KG1 (cell line): ENCODE measurements around the gene GPX3.

ENCODE experiments used
- DNase-seq: peaks from one replicate; lab custom pipeline; 2025; lab: John Stamatoyannopoulos, UW

Gene GPX3

DNA sequence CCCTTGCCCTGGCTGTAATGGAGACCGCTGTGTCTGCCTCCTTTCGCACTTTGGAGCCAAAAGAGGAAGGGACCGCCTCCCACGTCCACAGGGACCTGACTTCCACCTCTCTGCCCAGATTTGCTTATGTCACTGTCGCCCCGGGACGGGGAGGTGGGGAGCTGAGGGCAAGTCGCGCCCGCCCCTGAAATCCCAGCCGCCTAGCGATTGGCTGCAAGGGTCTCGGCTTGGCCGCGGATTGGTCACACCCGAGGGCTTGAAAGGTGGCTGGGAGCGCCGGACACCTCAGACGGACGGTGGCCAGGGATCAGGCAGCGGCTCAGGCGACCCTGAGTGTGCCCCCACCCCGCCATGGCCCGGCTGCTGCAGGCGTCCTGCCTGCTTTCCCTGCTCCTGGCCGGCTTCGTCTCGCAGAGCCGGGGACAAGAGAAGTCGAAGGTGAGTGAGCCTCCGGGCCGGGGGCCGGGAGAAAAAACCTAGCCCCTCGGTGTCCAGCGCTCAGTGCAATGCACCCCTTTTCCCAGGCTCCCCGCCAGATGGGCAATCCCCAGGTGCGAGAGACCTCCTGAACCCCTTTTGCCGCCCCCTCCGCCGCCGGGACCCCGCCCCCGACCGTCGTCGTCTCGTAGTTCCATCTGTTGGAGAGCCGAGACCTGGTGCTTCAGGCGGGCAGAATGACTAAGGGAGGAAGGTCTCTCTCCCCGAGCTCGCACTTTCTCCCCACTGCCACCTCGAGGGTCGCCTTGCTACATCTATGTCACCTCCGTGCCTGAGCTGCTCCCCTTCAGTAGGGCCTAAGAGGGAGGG, at the start of gene GPX3:
Gene GPX3 (plus strand): TSS at position 288 of the 807 bp plus-strand sequence. CDS start 64 bp downstream, at position 352.
- DNase-seq = no peak

DNA sequence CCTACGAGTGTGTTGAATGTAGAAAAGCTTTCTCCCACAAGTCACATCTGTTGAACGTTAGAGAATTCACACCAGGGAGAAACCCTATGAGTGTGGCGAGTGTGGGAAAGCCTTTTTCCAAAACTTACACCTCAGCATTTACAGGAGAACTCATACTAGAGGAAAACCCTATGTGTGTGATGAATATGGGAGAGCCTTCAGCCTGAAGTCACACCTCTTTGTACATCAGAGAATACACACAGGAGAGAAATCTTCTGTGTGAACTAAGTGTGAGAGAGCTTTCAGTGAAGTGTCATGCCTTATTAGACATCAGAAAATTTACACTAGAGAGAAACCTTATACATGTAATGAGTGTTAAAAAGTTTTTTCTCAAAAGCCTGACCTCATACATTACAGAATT, 41.8 kb upstream of the GPX3 start:
- no peak for DNase-seq

DNA sequence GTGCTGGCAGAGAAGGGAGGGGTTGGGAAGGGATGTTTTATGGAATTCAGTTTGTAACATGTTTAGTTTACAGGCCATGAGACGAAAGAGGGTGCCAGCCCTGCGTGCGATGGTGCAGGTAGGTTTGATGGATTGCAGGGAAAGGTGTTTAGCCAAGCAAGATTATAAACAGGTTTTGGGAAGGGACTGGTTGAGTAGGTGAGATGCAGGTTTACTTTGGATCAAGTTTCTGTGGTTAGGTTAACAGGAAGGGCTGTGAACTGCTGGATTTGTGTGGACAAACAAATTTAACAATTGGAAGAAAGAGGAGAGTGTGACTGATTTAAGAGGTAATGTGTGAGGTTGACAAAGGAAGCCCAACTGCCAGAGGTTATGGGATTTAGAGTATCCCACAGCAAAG, 32.6 kb upstream of the GPX3 start:
- DNase-seq = no peak

GRCh38 chr5:150989695-150990094, 30.7 kb upstream of the GPX3 start:
- DNase-seq = no peak

DNA sequence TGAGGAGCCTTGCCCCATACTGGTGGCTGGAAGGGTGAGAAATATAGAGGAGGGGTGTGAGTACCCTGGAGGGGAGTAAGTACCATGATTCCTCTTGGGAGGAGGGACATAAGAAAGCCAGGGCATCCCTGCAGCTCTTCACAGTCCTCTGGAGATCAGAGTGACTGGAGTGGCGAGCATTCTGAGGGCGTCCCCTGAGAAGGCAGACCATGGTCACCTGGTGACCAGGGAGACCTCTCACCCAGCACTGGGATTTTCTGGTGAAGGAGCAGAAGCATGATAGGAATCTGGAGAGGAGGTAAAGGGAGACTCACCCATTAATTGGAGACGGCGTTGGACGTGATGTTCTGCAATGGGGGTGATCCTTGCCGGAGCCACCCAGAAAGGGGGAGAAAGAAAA, 27.7 kb upstream of the GPX3 start:
- no peak for DNase-seq

DNA sequence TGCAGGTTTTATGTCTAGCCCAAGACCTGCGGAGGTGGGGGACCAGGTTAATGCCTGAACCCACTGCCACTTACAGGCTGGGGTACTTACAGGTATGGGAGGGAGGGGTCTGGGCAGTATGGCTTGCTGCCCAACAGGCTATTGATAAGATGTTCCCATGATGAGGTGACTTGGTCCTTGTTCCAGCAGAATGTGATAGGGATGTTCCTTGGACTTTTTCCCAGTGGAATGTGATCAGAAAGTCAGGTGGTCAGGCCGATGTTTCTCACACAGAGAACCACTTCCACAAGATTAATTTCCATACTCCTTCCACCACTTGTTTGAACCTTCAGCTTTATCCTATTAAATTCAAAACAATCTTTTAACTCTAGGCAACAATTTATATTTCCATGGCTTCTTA, 27.0 kb upstream of the GPX3 start:
- DNase-seq = no peak

GRCh38 chr5:150993826-150994412, 26.5 kb upstream of the GPX3 start:
- no peak for DNase-seq

- DNase-seq = no peak
These were observed 20.5 kb upstream of the GPX3 start for GRCh38 chr5:150999704-151000442.

DNA sequence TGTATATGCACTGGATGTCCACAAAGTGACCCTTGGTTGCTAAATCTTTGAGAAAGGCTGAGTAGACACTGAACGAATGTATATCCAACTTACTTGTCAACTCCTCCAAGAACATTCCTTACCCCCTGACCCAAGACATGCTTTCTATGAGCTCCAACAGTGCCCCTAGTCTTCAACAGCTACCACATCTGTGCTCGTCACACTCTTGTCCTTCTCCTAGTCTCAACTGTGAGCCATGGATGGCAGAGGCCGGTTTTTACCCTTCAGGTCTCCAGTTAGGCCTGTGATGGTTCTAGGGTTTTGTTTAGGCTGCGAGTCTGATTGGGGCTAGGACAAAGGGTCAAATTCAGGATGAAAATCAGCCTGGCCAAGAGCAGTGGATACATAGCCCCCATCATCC, 19.0 kb upstream of the GPX3 start:
- DNase-seq = no peak

DNA sequence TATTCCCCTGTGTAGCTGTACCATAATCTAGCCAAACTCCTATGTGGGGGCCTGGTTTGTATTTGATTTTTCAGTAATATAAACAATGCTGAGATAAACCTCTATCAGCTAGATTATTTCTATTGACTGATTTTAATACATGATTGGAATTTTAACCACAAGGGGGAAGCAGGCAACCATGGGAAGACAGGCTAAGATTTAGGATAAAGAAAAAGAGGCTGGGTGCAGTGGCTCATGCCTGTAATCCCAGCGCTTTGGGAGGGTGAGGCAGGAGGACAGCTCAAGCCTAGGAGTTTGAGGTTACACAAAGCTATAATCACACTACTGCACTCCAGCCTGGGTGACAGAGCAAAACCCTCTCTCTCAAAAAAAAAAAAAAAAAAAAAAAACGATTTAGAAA, 18.1 kb upstream of the GPX3 start:
- DNase-seq = no peak

- DNase-seq = no peak
These were observed 17.5 kb upstream of the GPX3 start for GRCh38 chr5:151002681-151003502.

- DNase-seq = no peak
These were observed 16.9 kb upstream of the GPX3 start for GRCh38 chr5:151003503-151003860.

GRCh38 chr5:151004499-151004898, 15.9 kb upstream of the GPX3 start:
- no peak for DNase-seq

GRCh38 chr5:151005187-151005949, 15.0 kb upstream of the GPX3 start:
- no peak for DNase-seq

GRCh38 chr5:151005950-151006576, 14.3 kb upstream of the GPX3 start:
- no peak for DNase-seq

DNA sequence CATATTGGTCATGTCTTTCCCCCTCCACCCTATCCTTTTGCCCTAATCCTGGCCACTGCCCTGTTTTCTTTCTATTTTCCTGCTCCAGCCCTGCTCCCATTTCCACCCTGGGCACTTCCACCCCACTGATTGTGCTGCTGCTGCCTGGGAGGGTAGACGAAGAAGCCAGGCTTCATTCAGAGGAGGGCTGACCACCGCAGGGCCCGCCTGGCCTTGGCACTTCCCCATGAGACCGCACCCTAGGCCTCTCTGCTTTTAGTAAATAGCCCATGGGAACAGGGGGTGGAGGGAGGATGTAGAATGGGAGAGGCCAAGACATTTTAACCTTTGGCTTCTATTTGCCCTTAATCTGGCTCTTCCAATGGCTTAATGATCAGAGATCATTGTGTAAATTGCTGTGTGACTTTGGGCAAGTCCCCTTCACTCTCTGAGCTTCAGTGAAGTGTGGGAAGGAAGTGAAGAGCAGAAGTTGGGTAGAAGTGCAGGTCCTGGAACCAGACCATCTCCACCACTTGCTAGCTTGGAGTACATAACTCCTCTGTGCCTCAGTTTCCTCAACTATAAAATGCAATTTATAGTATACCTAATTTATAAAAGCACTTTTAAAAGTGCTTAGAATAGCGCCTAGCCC, 13.6 kb upstream of the GPX3 start:
- no peak for DNase-seq

- no peak for DNase-seq
These were observed 12.8 kb upstream of the GPX3 start for GRCh38 chr5:151007430-151008209.

DNA sequence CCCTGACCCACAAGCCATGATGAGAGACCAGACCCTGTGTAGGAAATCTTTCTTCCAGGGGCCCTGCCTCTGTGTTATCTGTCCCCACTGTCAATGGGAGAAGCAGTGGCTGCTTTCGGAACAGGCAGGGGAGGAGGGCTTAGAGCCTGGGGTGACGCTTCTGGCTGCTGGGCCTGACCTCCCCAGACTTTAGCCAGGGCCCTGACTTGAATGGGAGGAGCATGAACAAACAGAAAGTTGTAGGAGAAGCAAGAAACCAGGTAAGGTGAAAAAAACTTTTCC, 12.2 kb upstream of the GPX3 start:
- DNase-seq = no peak

DNA sequence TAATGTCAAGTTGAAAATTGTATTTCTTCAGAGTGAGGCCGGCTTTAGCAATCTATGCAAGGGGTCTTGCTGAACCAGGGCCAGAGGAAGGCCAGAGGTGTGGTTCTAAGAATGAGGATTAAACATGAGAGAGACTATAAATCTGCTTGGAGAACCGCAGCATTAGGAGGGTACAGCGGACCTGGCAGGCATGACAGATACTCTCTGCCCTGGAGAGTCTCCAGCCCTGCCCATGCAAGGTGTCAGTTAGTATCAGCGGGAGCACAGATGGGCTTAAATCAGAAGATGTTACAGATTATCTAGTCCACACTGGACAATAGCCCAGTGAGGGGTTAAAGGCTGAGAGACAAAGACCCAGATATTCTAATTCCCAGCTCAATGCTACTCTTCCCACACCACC, 11.5 kb upstream of the GPX3 start:
- DNase-seq = no peak

DNA sequence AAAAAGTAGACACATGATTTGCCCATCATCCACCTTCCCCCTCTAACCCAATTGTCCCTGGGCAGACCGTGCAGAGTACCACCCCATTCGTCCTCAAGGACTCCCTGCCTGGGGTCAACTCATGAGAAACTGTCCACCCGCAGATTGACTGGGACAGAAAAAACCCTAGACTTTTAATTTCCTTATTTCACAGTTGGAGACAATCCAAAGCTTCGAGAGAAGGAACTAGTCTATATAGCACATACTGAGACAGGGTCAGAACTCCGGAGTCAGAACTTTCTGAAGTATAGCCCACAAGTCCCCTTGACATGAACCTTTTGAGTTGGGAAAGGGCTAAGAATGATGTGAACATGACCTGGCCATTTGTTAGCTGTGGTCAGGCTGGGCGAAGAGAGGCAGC, 7.5 kb upstream of the GPX3 start:
- no peak for DNase-seq
